DOHH2 (cell line): Measurements from ENCODE around the gene RFX6.

Source experiments
- CTCF ChIP-seq: fragments of 200-600 bp; sonication (generic); IDR thresholded peaks from one replicate; pipeline ENCODE4 v1.5.1; 2014; ENCODE audit warnings: antibody characterized with exemption, mild to moderate bottlenecking, low read depth, low read length; ENCODE audit not compliant: poor library complexity, severe bottlenecking
- EZH2phosphoT487 ChIP-seq: fragments of 200-600 bp; sonication (generic); IDR thresholded peaks from 2 replicates; pipeline ENCODE4 v1.6.1; 2017; ENCODE audit warnings: borderline replicate concordance, mild to moderate bottlenecking, antibody characterized with exemption, low read length, moderate library complexity, mixed read lengths

GRCh38 chr6:116884530-116884929 lies 7.5 kb downstream of the RFX6 start:
- TF ChIP-seq CTCF (no peak), EZH2phosphoT487 (no peak)
